Heart left ventricle (tissue), 13 donors: Measurements from ENCODE around the gene SDR39U1.

Experiments used
- POLR2A ChIP-seq, 2 donors: fragments of 450-650 bp; IDR thresholded peaks; one replicate each; pipeline ENCODE4 v1.6.1; 2017; ENCODE audit warnings: antibody characterized with exemption in 2 of 2, mild to moderate bottlenecking in 2 of 2, moderate library complexity in 2 of 2
- TF ChIP-seq, protein P1 (sequence below), 12 donors: fragments of 200-600 bp; sonication (generic) in 4 of 12; IDR thresholded peaks; one replicate each; pipeline versions ENCODE4 v1.5.0 to v1.8.0; 2018 to 2022; ENCODE audit warnings: antibody characterized with exemption in 12 of 12, mild to moderate bottlenecking in 5 of 12
- donor health status: ischemic (EF 13 %, LVEDD 7.1; RV severe dilation, severe dysfunction).
- donor health status: DM: no; HTN: yes; CAD: no.
- donor health status: DM: no; HTN: no; CAD: no.
- donor health status: ischemic (EF 25% LVEDD 6.9; RV normal size, moderate dysfunction).
- donor health status: ischemic (EF 25% LVEDD 5.7; RV mildly dilated, moderate dysfunction).
- donor health status: ischemic (EF 35%, LVEDD 5.7; RV mildly dilated, moderate dysfunction).
- donor health status: nonischemic (EF 11% LVEDD 7.7; RV severe dilation, severe dysfunction).
- donor health status: DM: yes; HTN: yes; CAD: no.
- donor health status: PGD.
- donor health status: ischemic (EF 29% LVEDD 5.4; RV normal size, mild dysfunction).
- donor health status: nonischemic (EF 23%, LVEDD 6.1; RV moderate dilation, normal function).

GRCh38 chr14:24465368-24465767 is 22.8 kb upstream of the SDR39U1 start:
- no peak for TF ChIP-seq POLR2A (IDR thresholded peaks at IDR 0.05)
- TF ChIP-seq, protein P1, sequence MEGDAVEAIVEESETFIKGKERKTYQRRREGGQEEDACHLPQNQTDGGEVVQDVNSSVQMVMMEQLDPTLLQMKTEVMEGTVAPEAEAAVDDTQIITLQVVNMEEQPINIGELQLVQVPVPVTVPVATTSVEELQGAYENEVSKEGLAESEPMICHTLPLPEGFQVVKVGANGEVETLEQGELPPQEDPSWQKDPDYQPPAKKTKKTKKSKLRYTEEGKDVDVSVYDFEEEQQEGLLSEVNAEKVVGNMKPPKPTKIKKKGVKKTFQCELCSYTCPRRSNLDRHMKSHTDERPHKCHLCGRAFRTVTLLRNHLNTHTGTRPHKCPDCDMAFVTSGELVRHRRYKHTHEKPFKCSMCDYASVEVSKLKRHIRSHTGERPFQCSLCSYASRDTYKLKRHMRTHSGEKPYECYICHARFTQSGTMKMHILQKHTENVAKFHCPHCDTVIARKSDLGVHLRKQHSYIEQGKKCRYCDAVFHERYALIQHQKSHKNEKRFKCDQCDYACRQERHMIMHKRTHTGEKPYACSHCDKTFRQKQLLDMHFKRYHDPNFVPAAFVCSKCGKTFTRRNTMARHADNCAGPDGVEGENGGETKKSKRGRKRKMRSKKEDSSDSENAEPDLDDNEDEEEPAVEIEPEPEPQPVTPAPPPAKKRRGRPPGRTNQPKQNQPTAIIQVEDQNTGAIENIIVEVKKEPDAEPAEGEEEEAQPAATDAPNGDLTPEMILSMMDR (IDR thresholded peaks at IDR 0.05): no peak
